ENCODE results near the gene MEN1.

Gene MEN1

DNA sequence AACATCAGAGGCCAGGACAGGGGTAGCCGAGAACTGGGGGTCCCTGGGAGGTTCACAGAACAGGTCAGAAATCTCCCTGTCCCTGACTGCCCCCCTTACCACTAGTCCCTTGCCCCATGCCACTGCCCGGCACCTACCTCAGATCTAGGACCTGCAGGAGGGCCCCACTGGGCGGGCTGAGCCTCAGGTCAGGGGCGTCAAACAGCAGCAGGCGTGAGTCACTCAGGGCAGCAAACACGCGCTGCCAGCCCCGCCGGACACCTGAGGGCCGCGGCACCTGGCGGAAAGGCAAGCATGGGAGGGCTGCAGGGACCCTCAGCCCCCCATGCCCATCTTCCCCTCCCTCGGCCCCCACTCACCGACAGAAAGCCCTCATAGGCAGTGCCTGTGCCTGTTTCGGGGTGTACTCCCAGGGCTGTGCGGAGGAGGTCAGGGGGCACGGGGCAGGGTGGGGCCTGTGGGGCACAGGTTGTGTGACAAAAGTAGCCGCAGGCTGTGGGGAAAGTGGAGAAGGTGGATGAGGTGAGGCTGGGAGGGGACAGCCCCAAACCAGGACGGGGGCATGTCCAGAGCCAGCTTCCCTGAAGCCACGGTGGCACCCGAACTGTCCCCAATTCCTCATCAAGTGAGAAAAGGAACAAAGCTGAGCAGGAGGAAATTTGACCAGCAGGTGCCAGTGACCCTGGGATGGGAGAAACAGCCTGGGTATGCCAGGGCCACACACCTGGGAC is 22.3 kb upstream of the MEN1 start:
- Histone ChIP-seq H3K27me3 (replicated peaks; ENCODE audit: insufficient read depth, low read length) (no peaks in the 10 kb centered on the region), H2AFZ (ENCODE audit: low read length) (no peak overlapping the region), H3K4me1 (ENCODE audit: low read length) (no peaks in the 10 kb centered on the region), H4K20me1 (ENCODE audit: insufficient read depth, low read length) (no peaks in the 10 kb centered on the region), H3K27ac (ENCODE audit: low read length) (no peak overlapping the region), H3F3A (ENCODE audit: insufficient read depth, low read length) (no peaks in the 10 kb centered on the region), H3K36me3 (replicated peaks; ENCODE audit: insufficient read depth, low read length) (no peaks in the 10 kb centered on the region), H3K4me2 (ENCODE audit: low read depth, low read length) (no peak overlapping the region), H3K9me2 (replicated peaks; ENCODE audit: insufficient read depth, low read length) (no peaks in the 10 kb centered on the region), H3K4me3 (ENCODE audit: low read length) (no peak overlapping the region), H3K9me3 (replicated peaks; ENCODE audit: insufficient read depth, low read length) (no peaks in the 10 kb centered on the region), H3K9ac (ENCODE audit: low read length) (no peak overlapping the region), H3K79me2 (ENCODE audit: low read length) (no peaks in the 10 kb centered on the region)
- no peak for DNase-seq
- TF ChIP-seq EZH2phosphoT487 (IDR thresholded peaks at IDR 0.05; ENCODE audit: low read length) (no peak), EZH2 (optimal IDR thresholded peaks at IDR 0.05; ENCODE audit: low read depth, low read length) (no peak)
- TF ChIP-seq, protein P1, sequence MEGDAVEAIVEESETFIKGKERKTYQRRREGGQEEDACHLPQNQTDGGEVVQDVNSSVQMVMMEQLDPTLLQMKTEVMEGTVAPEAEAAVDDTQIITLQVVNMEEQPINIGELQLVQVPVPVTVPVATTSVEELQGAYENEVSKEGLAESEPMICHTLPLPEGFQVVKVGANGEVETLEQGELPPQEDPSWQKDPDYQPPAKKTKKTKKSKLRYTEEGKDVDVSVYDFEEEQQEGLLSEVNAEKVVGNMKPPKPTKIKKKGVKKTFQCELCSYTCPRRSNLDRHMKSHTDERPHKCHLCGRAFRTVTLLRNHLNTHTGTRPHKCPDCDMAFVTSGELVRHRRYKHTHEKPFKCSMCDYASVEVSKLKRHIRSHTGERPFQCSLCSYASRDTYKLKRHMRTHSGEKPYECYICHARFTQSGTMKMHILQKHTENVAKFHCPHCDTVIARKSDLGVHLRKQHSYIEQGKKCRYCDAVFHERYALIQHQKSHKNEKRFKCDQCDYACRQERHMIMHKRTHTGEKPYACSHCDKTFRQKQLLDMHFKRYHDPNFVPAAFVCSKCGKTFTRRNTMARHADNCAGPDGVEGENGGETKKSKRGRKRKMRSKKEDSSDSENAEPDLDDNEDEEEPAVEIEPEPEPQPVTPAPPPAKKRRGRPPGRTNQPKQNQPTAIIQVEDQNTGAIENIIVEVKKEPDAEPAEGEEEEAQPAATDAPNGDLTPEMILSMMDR (IDR thresholded peaks at IDR 0.05; ENCODE audit: low read length) = no peak

DNA sequence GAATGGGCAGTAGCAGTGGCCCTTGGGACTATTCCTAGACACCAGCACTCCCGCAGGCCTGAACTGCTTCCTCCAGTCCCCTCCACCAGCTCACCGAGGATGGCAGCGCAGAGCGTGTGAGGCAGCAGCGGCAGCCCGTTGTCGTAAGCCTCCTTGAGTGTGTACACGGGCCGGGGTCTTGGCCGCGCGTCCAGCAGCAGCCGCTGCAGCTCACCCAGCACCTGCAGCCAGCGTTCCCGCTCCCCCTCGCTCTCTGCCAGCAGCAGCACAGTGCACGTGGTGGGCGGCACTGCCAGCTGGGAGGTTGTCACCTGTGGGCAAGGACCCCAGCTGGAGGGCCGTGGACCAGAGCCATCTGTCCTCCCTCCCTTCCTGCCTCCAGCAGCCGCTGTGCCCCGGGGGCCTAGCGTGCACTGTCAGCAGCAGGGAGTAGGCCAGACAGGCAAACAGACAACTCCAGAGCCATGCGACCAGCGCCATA is 21.1 kb upstream of the MEN1 start:
- DNase-seq = no peak
- no peaks in the 10 kb centered on the region for H3K36me3 ChIP-seq (replicated peaks; ENCODE audit: insufficient read depth, low read length)
- no peaks in the 10 kb centered on the region for H3K9me3 ChIP-seq (replicated peaks; ENCODE audit: insufficient read depth, low read length)
- no peak overlapping the region for H3K9ac ChIP-seq (ENCODE audit: low read length)
- H3K4me1 ChIP-seq (ENCODE audit: low read length) = no peaks in the 10 kb centered on the region
- TF ChIP-seq, protein P1 (IDR thresholded peaks at IDR 0.05; ENCODE audit: low read length) = no peak
- no peak for TF ChIP-seq EZH2 (optimal IDR thresholded peaks at IDR 0.05; ENCODE audit: low read depth, low read length)
- TF ChIP-seq EZH2phosphoT487 (IDR thresholded peaks at IDR 0.05; ENCODE audit: low read length) = no peak
- no peaks in the 10 kb centered on the region for H3F3A ChIP-seq (ENCODE audit: insufficient read depth, low read length)
- no peak overlapping the region for H3K4me3 ChIP-seq (ENCODE audit: low read length)
- H3K79me2 ChIP-seq (ENCODE audit: low read length) = no peaks in the 10 kb centered on the region
- no peaks in the 10 kb centered on the region for H3K27me3 ChIP-seq (replicated peaks; ENCODE audit: insufficient read depth, low read length)
- H3K9me2 ChIP-seq (replicated peaks; ENCODE audit: insufficient read depth, low read length) = no peaks in the 10 kb centered on the region
- H4K20me1 ChIP-seq (ENCODE audit: insufficient read depth, low read length) = no peaks in the 10 kb centered on the region
- H3K27ac ChIP-seq (ENCODE audit: low read length) = no peak overlapping the region
- no peak overlapping the region for H3K4me2 ChIP-seq (ENCODE audit: low read depth, low read length)
- H2AFZ ChIP-seq (ENCODE audit: low read length) = no peak overlapping the region

DNA sequence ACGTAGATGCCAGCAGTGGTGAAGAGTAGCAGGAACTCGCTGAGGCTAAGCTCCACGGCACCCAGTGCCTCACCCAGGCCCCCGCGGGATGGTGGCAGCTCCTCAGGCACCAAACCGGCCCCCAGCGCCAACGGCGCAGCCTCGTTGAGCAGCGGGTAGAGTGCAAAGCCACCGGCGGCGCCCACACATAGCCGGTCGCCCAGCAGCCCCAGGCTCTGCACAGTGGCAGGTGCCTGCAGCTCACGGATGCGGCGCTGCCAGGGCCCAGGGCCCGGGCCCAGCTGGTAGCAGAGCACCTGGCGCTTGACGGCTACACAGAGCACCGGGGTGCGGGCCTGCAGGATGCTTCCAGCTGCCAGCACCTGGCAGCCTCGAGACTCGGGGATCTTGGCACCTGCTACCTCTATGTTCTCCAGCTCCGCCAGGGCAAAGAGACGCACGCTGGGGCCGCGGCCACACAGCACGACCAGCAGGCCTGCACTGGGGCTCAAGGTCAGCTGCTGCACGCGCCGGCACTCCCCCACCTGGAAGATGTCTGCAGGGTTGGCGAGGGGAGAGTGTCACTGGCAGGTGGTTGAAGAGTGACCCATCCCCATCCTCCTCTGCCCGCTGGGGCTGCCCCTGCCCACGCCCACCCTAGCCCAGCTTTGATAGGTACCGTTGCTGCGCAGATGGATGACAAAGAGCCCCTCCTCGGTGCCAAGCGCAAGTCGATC is 19.3 kb upstream of the MEN1 start:
- no peaks in the 10 kb centered on the region for H3K27me3 ChIP-seq (replicated peaks; ENCODE audit: insufficient read depth, low read length)
- no peak for DNase-seq
- H3K27ac ChIP-seq (ENCODE audit: low read length) = no peak overlapping the region
- no peaks in the 10 kb centered on the region for H4K20me1 ChIP-seq (ENCODE audit: insufficient read depth, low read length)
- H3K4me2 ChIP-seq (ENCODE audit: low read depth, low read length) = no peak overlapping the region
- H3K9me2 ChIP-seq (replicated peaks; ENCODE audit: insufficient read depth, low read length) = no peaks in the 10 kb centered on the region
- no peak overlapping the region for H2AFZ ChIP-seq (ENCODE audit: low read length)
- no peaks in the 10 kb centered on the region for H3K9me3 ChIP-seq (replicated peaks; ENCODE audit: insufficient read depth, low read length)
- no peaks in the 10 kb centered on the region for H3K36me3 ChIP-seq (replicated peaks; ENCODE audit: insufficient read depth, low read length)
- H3K79me2 ChIP-seq (ENCODE audit: low read length) = no peaks in the 10 kb centered on the region
- no peak overlapping the region for H3K4me3 ChIP-seq (ENCODE audit: low read length)
- H3F3A ChIP-seq (ENCODE audit: insufficient read depth, low read length) = no peaks in the 10 kb centered on the region
- no peak overlapping the region for H3K9ac ChIP-seq (ENCODE audit: low read length)
- no peaks in the 10 kb centered on the region for H3K4me1 ChIP-seq (ENCODE audit: low read length)
- TF ChIP-seq EZH2 (optimal IDR thresholded peaks at IDR 0.05; ENCODE audit: low read depth, low read length) (no peak), EZH2phosphoT487 (IDR thresholded peaks at IDR 0.05; ENCODE audit: low read length) (no peak)
- TF ChIP-seq, protein P1 (IDR thresholded peaks at IDR 0.05; ENCODE audit: low read length) = no peak
